GM19455 (cell line): ENCODE results near the gene COCH.

ENCODE experiments used
- ATAC-seq: cut with Tn5 transposase; IDR thresholded peaks from one replicate; pipeline ENCODE4 v1.9.1; 2021; ENCODE audit not compliant: unreplicated experiment

The COCH gene

DNA sequence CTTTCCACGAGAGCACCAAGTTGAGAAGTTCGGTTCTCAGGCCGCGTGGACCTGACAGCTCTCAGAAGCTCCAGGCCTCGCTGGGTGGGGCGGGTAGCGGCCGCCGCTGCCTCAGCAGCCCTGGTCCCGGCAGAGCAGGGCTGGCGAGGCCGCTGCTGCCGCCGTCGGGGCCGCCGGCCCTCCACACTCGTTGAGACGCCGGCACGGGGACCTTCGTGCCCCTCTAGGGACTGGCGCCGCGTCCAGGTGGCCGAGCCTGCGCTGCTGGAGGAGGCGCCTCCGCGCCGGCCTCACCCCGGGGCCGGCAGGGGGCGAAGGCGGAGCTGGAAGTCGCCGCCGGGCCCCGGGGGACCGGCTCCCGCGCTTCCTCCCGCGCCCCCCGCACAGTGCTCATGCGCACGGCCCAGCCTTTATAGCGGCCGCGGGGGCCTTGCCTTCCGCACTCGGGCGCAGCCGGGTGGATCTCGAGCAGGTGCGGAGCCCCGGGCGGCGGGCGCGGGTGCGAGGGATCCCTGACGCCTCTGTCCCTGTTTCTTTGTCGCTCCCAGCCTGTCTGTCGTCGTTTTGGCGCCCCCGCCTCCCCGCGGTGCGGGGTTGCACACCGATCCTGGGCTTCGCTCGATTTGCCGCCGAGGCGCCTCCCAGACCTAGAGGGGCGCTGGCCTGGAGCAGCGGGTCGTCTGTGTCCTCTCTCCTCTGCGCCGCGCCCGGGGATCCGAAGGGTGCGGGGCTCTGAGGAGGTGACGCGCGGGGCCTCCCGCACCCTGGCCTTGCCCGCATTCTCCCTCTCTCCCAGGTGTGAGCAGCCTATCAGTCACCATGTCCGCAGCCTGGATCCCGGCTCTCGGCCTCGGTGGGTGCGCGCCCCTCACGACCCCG lies at the start of gene COCH:
COCH (plus strand) TSS at position 440 of the 879 bp plus-strand sequence; CDS start at position 820, 380 bp downstream.
- peak; percentile 79 for ATAC-seq

DNA sequence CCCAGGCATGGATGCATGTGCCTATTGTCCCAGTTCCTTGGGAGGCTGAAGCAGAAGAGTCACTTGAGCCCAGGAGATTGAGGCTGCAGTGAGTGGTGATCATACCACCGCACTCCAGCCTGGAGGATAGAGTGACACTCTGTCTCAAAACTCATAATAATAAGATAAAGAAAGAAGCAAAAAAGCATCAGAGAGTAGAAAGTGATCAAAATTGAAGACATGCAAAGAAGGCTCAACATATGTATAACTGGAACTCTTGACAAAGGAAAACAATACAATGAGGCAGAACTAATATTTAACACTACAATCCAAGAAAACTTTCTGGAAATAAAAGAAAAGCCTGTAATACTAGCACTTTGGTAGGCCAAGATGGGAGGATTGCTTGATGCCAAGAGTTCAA lies 48.3 kb upstream of the COCH start:
- ATAC-seq = no peak

DNA sequence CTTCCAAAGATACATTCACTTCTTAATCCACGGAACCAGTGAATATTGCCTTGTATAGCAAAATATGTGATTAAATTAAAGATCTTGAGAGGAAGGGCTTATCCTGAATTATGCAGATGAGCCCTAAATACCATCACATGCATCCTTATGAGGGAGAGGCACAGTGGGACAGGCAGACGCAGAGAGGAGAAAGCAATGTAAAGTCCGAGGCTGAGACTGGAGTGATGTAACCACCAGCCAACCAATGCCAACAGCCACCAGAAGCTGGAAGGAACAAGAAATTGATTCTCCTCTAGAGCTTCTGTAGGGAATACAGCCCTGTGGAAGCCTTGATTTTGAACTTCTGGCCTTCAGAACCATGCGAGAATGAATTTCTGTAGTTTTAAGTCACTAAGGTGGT lies 44.5 kb upstream of the COCH start:
- ATAC-seq = no peak

DNA sequence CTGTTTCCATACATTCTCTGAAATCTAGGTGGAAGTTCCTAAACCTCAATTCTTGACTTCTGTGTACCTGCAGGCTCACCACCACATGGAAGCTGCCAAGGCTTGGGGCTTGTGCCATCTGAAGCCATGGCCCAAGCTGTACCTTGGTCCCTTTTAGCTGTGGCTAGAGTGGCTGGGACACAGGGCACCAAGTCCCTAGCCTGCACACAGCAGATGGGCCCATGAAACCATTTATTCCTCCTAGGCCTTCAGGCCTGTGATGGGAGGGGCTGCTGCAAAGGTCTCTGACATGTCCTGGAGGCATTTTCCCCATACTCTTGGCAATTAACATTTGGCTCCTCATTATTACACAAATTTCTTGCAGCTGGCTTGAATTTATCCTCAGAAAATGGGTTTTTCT lies 40.0 kb upstream of the COCH start:
- ATAC-seq = no peak

DNA sequence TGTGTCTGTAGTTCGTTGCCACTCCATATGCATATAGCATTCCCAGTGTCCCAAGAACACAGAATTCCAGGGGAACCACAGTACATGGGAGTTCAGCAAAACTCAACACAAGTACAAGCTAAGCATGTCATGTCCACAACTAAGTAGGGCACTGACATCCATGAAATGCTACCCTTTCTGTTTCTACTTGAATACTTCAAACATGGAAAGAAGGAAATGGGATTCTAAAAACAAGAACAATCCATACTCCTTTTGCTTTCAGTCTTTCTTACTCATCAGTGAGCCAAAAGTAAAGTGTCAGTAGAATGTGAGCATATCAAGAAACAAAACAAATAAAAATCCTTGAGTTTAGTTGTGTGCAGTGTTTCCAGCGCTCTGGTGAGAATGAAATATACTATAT lies 36.0 kb upstream of the COCH start:
- ATAC-seq = no peak

DNA sequence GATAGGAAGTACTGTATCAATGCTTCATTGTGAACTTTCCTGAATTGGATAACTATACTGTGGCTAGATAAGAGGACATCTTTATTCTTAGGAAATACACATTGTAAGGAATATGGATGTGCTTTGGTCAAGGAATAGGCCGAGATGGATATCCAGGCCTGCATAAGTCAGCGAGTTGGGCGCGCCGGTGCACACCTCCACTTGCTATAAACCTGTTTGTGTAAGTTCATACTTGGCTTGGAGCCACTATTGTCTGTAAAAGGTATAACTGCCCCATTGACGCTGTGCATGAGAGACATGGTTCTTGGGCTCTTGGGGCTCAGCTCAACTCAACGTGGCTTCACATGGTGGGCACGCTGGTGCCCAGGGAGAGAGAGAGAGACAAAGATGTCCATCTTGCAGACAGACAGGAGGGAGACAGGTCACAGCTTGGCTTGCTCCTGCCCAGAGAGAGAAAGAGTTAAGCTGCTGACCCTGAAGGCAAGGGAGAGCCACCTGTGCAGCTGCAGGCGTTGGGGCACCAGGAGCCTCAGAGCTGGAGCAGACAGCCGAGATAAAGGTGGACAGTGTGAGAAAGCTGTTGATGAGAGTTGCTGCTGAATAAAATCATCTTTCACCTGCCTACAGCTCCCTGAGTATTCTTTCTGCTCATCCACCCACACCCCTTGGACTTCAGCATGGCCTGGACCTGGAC lies 34.1 kb upstream of the COCH start:
- ATAC-seq = no peak

DNA sequence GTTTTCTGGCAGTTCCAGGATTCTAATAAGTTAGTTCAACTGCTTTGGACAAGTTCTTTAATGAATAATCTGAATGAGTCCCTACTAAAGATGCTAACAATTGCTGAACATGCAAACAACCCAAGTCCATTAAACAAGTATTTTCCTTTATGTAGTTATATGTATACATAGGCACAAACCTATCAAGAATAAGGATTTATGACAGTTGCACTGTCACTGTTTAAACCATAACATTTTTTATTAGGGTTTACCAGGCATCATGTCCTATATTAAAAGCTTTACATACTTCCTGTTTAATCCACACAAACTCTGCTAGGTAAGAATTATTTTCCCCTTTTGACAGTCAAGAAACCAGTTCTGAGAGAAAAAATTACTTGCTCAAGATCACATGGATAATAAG lies 31.9 kb upstream of the COCH start:
- ATAC-seq = no peak

DNA sequence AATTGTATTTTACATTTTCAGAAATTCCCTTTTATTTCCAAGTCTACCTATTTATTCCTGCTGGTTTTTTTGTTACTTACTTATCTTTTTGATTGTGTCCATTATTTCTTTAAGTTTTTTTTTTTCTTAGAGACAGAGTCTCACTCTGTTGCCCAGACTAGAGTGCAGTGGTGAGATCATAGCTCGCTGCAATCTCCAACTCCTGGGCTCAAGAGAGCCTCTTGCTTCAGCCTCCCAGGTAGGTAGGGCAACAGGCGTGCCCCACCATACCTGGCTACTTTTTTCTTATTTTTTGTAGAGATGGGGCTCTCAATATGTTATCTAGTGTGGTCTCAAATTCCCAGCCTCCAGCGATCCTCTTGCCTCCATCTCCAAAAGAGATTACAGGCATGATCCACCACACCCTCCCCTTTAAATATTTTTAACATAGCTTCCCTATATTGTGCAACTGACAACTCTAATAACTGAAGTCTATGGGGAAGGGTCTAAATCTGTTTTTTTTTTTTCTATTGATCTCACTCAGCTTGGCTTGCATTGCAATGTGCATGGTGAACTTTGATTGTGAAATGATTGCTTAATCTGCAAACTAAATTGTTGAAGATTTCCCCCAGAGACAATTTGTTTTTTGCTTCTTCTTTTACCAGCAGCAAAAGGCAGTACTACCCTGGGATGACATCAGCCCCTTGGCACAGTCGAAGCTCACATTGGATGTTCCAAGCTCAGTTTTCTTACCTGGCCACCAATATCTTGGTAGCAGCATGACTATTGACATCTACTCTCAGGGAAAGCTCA lies 25.7 kb upstream of the COCH start:
- ATAC-seq = no peak

DNA sequence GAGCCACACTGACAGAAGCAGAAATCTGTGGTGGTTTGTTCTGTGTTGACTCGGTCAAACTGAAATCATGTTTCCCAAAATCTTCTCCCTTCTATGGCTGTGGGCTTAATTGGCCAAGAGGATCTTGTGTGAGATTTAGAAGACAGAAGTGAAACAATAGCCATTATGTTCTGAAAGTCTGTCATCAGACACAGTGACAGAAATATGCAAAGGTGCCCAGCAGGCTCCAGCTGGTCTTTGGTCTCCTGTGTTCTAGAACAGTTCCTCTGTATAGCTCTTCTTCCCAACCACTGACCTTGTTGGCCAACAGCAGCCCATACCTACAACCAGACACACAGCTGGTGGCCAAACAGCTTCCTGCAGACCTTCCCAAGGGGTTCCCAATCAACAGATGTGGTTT lies 25.0 kb upstream of the COCH start:
- peak; percentile 93 for ATAC-seq

DNA sequence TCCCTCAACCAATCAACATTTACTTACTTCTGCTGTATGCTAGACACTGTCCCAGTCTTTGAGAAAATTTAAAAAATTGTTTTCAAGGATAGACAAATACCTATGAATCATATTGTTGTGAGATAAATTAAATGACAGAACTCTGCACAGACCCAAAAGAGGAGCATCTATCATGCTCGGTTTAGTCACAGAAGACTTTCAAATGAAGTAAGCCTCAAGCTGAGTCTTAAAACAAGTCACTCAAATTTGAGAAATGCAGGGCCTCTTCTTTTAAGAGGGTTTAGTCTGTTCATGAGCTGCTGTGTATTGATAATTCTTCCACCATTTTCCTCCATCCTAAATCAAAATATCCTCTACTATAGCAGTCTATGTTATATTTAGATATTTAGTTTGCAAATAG lies 24.4 kb upstream of the COCH start:
- ATAC-seq = peak; percentile 2

DNA sequence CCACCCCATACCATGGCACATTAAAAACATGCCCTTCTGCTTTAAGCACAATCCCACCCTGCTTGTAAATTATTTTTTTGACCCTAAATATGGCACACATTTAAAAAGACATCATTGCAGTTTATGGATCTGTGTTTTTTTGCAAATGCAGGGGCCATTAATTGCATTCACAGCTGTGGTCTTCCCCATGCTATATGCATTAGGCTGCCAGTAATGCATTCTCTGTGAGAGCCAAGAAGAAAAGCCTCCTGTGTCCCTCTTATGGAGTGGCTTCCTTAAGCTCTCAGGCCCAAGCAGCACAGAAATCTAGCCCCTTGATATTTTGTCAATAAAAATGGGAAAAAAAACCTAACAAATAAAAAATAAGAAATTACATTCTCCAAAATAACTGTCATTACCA lies 20.4 kb upstream of the COCH start:
- no peak for ATAC-seq

DNA sequence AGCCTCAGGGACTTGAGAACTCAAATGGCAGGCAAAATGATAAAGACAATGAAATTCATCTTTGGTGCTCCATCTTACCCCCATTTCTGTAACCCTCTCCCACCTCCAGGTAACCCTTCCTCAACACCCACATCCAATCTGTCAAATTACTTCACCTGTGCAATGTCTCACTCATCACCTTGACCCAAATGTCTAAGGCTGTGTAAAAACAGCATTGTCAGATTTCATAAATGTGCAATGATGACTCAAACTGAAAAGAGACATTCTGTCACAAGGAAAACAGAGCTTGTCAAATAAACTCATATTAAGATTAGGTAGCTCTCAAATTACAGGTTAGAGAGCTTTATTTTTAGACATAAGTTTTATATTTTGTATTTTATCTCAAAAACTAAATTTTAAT lies 19.9 kb upstream of the COCH start:
- ATAC-seq = no peak

DNA sequence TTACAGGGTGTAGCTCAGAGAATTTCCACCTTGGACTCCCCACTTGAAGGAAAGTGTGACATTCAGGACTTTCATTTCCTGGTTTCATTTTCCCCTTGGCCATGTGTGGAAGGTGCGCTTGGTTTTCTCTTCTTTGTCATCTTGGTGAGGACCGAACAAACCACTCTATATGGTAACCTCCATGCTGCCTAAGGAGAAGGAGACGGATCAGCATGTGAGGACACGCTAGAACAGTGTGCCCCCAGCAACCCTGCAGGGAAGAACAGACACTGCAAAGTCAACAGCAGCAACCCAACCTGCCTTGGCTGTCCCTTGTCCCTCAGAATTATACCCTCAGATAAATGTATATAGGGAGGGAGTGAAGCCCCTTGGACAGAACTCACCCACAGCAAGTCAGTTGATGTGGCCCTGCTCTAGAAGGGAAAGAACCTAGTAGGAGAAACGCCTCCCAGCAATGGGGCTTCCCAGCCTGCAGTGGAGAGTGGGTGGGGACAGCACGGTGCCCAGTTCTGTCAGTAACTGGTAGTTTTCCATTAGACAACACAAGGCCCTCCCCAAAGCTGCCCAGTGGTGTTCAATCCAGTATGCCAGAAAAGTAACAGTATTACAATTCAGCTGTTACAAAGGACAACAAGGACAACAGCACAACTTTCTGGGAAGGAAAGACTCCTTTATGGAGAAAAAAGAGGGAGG lies 18.9 kb upstream of the COCH start:
- ATAC-seq = no peak

DNA sequence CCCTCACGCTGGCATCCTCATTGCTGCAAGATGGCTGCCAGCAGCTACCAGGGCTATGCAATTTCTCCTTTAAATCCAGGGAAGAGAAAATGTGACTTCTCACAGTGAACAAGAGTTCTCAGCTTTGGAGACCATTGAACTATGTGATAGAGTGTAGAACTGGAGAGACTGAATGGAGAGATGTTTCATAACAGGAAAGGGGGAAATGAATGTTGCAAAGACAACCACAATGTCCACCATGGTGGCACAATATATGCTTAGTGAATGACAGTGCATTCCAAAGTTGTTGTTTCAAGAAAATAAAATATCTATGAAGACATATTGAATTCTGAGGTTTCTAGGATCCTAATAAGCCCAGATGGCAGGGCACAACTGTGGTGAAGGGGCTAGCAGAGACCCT lies 13.2 kb upstream of the COCH start:
- ATAC-seq = no peak

DNA sequence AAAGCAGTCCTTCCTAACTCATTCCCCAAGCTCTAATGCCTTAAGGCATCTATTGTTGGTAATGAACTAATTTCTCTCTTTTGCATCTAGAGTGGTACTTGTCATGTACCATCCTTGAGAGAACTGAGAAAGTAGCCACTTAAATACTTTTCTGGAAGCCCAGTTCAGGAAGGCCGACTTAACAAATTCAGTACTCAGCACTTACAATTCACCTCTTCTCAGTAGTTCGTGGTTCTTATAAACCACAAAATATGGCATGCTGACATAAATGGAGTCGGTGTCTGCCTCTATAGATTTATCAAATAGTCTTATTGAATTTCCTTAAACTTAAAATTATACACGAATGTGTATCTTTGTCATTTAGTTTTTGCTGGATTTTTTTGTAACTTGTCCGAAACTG lies 9.4 kb upstream of the COCH start:
- ATAC-seq = no peak

DNA sequence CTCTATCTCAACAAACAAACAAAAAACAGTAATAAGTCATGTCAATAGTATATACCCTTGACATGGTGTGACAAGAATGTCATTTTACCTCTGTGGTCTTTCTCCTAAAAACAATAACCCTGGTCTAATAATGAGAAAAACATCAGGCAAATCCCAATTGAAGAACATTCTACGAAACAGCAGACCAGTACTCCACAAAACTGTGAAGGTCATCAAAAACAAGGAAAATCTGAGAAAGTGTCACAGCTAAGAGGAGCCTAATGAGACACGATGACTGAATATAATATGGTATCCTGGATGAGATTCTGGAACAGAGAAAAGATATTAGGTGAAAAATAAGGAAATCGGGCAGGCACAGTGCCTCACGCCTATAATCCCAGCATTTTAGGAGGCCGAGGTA lies 5.6 kb upstream of the COCH start:
- no peak for ATAC-seq

DNA sequence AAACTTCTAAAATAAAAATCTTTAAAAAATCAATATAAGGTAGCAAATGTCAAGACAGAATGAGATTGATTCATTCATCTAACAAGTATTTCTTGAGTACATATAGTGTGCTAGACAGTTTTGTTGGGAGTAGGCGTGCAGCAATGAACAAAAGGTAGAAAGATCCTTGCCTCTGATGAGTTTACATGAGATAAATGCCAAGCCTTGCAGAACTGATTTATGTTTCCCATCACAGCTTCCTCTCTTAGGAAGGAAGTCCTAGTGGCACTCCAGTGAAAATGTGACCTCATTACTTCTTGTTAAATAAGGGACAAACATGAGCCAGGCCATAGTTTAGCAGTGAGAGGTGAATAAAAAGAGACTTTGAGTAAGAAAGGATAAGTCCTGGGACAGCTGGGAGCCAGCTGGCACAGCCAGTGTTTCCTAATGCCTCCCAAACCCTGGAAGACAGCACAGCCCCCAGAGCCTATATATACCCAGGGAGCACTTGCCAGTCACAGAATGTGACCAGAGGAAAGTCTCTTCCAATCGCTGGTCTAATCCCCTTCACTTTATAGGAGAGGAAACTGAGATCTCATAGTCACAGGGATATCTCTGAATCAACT lies 4.7 kb upstream of the COCH start:
- ATAC-seq = no peak

DNA sequence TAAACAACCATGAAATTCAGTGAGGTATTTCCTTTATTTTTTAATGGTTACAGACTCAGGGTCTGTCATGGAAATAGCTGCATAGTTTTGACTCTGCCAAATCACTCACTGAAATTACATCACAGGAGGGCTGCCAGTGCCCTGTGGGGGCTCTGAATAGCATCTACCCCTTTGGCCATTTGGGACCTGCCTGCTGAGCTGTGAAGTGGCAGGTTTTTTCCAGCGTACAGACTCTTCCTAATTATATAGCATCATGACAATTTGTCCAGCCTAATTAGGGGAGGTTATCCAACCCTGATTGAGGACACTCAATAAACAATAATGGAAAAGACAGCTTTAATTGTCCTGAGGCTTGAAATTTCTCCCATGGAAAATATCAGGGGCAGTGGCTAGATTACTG lies 1.8 kb upstream of the COCH start:
- ATAC-seq = no peak

DNA sequence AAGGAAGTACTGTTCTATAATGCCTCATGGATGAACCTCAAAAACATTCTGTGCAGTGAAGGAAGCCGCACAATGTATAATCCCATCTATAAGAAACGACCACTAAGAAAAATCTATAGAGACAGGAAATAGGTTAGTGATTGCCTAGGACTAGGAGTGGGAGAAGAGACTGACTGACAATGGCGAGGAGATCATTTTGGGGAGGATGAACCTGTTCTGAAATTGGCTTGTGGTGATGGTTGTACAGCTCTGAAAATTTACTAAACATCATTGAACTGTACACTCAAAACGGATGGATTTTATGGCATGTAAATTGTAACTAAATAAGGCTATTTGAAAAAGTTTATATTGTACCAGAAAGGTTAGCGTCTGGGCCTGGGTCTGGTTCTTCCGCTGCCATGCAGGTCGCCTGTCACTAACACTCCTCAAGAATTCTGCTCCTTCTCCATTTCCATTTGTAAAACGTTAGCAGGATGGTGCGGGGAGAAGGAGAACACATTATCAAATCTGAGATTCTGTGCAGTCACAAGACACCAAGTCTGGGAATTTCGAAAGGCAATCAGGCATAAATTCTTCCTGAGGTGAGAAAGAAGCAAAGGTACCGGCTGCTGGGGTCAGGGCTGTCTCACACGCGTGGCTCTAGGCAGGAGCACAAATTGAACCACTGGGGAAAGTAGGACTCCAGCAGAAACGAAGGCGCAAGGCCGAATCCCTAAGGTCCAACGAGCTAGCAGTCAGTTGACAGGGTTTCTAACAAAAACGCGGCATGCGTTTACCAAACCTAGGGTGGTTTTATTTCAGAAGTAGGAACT lies 845 bp upstream of the COCH start:
- ATAC-seq = no peak
